Measurements from ENCODE around the gene GBA3.

The GBA3 gene

DNA sequence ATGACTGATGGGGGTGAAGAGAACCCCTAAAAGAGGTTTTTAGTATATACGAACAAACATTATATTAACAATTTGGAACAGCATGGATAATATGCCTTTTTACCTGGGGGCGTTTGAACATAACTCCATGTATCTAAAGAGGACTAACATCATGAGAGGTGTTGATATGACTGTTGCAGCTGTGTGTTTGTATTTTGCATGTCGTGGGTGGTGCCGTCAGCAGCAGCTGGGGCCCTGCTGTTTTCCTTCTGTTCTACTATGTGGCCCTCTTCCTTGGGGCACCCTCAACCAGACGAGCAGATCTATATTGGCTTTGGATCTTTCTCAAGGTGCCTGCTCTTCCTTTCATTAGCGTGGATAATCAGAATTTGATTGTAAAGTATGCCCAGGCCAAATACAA, 11.2 kb downstream of the GBA3 start:
- no peak for DNase-seq

DNA sequence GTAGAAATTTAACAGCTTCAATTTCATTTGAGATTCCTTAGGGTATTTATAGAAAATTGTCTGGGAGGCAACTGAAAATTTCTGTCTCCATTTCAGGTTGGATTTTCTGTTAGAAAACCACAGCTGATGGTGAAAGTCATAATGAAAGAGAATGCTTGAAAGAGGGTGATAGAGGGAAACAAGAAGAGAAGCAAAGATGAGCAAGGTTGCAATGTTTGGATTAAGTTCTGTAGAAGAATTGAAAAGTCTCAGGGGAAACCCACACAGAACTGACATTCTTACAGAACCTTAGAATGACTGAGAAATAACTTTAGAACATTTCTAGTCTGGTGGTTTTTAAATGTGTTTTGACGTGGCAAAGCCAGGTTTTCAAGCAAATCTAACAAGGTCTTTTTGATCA, 14.7 kb downstream of the GBA3 start:
- no peak for DNase-seq

DNA sequence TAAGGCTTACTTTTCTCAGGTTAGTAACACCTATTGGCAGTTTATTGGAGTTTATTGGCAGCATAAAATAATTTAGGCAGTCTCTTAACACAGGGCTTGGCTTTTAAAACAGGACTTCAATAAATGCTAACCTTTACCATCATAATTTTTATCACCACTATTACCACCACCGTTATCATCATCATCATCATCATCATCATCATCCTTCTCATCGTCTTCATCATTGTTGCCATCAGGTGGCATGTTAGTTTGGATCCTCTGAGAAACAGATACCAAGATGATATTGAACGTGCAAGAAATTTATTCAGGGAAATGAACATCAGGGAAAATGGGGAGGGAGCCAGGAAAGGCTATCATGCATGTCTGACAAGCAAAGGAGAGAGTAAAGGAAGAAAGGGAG, 16.2 kb downstream of the GBA3 start:
- no peak for DNase-seq

DNA sequence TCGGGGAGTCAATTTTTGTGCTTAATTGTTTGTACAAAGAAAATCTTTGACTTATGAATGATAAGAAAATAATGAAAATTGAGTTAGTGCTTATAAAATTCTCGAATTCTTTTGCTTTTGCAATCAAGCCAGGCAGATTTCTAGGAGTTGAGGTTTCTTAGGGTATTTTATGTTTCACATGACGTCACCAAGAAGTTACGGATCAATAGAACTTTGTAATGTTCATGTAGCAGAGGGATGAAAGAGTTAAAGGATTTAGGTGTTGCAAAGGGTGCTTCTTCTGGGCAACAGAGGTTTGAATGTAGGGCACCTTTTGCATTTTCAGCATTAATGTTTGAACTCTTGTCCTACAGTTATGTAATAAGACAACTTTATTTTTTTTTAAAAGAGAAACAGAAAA, 19.4 kb downstream of the GBA3 start:
- DNase-seq = no peak

DNA sequence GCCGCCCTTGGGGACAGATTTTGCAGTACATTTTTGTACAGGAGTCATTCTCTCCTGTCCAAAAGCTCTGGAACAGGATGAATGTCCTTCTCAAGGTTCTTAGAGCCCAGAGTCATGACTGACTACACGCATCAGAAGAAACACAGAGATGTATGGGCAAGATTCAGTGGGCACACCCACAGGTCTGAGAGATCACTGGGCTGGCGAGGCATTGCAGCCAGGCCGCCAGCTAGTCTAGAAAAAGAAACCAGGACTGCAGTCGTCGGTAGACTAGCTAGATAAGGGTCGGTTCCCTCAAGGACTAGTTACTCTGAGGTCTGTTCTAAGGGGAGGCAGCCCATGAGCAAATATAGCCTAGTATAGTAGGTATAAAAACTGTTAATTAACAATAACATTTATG, 19.8 kb downstream of the GBA3 start:
- no peak for DNase-seq

DNA sequence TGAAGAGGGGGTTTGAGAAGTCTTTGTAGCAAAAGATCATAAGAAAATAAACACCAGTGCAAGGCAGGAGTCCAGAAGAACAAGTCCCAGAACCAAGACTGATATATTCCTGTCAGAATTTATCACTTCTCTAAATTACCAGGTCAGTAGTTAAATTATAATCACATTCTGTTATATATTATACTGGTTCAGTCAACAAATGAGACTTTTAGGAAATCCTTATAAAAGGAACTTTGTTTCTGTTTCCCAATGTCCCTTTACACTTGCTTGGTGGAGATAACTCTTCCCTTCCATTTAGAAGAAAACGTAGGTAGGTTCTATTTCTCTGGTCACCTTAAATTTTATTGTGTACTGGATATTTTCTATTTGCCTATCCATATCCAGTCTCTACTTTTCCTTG, 21.1 kb downstream of the GBA3 start:
- no peak for DNase-seq

DNA sequence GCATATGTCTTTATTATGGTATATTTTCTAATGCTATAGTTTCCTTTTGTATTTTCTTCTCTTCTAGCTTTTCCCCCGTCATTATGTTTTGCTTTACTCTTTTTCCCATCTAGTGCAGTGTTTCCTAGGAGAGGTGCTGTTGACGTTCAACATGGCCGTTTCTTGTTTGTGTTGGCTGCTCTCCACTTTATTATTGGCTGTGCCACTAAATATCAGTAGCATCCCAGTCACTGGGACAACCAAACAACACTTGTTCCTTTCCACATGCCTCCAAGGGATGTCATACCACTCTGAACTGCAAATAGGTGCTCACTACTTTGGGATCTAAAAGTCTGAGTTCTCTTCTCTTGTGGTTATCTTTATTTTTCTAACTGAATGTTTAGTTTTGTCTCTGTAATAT, 26.5 kb downstream of the GBA3 start:
- no peak for DNase-seq

DNA sequence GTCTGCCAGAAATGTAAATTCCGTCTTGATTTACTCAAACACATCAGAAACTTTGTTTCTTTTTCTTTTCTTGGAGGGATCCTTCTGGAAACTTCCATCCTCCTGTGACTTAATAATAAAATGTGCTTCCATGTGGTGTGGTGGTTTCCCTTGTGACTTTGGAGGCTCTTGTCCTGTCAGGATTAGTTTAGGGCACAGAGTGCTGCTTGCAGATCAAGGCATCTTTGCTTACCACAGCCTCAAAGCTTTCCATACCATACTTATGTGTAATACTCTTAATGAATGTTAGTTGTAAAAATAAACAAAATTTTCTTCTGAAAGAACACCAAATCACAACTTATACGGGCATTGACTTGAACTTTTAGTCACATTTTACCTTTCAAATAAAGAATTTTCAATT, 27.4 kb downstream of the GBA3 start:
- no peak for DNase-seq

DNA sequence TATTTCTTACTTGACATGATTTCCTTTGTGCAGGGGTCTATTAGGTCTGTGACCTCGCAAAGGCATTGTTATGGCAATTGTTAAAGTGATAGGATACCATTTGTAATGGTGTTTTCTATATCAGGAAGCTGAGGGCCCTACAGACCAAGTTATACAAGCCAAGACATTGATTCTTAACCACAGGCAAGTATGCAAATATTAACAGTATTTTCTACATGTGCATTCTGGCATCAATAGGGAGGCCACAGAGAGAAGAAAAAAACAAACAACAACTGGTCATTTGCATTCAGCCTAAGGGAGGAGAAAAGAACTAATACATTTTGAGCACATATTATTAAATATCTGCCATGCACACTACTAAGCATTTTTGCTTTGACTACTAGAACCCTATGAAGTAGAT, 28.5 kb downstream of the GBA3 start:
- DNase-seq = no peak

DNA sequence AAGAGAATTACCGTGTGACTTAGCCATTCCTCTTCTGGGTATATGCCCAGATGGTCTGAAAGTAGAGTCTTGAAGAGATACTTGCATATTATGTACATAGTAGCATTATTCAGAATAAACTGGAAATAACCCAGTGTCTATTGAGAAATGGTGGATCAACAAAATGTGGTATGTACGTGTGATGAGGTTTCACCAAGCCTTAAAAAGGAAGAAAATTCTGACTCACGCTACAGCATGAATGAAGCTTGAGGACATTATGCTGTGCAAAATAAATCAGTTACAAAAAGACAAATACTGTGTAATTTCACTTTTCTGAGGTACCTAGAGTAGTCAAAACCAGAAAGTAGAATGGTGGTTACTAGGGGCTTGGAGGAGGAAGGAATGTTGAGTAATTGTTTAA, 37.3 kb downstream of the GBA3 start:
- no peak for DNase-seq

DNA sequence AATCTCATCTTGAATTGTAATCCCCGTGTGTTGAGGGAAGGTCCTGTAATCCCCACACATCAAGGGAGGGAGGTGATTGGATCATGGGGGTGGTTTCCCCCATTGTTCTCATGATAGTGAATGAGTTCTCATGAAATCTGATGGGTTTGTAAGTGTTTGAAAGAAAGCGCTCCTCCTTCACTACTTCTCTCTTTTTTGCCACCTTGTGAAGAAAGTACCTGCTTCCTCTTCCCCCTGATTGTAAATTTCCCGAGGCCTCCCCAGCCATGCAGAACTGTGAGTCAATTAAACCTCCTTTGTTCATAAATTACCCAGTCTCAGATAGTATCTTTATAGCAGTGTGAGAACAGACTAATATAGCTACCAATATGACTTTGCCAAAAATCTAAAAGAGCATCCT, 41.1 kb downstream of the GBA3 start:
- no peak for DNase-seq

DNA sequence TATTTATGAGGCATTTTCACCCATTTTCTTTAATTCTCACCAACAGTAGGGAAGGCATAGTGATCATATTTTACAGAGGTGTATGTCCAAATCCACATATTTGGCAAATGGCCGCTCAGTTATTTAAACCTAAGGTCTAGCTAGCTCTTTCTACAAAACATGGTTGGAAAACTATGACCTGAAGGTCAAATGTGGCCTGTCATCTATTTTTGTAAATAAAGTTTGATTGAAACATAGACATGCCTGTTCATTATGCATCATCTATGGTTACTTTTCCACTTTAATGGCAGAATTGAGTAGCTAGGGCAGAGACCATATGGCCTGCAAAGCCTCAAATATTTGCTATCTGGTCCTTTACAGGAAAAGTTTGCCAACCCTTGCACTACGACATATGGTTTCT, 44.2 kb downstream of the GBA3 start:
- no peak for DNase-seq

DNA sequence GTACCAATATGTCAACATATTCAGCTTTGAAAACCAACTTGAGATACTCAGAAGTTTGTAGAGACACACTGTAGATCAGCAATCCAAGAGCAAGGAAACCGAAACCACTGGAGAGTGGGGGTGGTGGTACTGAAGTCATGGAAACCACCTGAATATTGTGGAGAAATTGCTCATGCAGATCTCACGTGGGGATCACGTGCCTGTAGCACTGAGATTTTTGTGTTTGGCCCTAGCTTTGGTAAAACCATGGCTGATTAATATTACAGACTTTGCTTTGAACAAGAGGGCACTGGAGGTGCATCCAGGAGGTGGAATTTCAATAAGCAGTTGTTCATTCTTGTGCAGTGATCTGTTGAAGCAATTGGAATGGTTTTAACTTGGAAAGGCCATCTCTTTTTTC, 47.2 kb downstream of the GBA3 start:
- no peak for DNase-seq

DNA sequence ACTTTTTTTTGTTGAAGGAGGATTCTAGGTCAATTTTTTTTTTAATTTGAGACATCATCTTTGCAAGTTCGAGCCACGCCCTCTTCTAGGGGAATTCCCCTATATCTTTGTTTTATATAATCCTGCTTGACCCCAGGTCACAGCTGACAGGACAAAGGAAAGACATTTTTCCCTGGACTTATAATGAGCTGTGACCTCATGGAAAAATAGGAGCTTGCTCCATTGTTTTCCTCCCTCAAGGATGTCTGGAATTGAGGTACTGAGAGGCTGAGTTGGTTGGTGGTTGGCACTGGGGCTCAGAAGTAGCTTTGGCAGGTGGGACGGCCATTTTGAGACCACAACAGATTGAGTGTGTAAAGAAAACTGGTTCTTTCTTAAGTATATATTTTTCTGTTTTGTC, 49.0 kb downstream of the GBA3 start:
- DNase-seq = no peak

DNA sequence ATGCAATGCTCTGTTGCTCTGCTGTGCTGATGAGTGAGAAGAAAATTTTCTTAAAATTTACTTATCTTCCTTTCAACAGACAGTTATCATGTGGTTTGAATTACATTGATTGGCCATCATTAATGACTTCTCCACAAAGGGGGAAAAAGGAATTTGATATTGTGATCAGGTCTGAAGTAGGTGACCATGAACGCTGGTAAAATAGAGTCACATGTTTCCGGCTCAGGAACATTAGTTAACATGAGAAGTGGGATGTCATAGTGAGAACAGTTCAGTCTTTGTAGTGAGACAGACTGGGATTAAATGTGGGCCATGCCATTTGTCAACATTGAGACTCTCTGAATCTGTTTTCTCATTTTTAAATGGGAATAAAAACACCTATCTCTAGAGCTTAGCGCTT, 50.6 kb downstream of the GBA3 start:
- no peak for DNase-seq

DNA sequence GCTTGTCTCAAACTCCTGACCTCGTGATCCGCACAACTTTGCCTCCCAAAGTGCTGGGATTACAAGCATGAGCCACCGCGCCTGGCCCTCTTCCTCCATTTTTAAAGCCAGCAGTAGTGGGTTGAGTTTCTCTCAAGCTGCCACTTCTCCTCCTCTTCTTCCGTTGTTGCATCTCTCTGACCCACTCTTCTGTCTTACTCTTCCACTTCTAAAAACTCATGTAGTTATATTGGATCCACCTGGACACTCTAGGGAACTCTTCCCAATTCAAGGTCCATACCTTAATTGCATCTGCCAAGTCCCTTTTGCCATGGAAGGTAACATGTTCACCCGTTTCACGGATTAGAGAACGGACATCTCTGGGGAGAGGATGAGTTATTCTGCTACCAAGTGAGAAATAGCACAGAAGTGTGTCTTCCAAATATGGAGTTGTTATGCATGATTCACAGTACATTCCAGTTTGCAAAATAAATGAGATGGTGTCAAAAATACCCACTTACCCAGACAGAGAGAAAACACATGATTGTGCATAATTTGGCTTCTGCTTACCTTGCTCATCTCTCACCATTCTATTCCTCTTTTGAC, 51.8 kb downstream of the GBA3 start:
- DNase-seq = no peak

DNA sequence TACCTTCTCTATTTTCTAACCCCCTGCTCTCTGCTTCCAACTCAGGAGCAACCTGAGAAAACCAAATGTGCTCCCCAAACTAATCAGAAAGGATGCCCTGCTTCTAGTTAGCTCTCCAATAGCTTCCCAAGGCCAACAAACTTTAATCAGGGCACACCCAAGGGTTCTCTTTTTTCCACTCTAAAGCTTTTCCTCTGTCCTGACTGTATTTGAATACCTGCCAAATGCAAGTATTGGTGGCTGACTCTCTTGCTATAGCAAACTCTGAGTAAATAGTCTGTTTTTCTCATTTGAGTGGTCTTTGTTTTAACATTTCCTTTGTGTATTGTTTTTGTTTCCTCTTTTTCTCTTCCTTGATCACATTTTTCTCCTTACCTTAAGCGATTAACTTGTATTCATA, 52.5 kb downstream of the GBA3 start:
- DNase-seq = no peak

DNA sequence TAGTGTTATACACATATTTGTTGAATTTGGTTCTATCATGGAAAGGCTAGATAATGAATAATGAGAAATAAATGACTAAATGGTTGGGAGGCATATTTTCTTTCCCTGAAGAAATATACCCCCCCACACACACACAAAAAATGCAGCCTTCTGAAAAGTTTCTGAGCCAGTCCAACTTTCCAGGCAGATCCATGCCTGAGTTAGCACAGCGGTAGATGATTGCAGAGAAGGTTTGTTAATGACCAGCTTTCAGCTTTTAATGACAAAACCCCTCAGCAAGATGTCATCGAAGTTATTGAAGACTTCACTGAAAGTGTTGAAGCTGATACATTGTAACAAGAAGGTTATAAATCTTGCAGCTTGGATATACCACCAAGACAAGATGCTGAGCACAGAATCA, 61.4 kb downstream of the GBA3 start:
- no peak for DNase-seq

DNA sequence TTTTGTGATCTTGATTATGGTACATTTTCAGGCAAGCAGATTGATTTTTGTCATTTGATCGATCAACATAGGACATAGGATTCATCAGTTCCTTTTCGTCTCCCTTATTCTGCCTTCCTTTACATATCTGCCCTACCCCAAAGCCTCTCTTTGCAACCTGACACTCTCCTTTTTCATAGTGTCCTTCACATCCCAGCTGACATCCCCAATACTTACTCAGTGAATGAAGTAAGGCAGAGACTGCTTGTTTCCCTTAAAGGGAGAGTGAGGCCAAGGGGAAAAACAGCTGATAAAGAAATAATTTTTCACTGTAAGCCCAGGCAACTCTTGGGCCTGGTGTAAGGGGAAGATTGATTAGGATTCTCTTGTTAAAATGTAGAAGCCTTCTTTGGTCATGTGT, 69.8 kb downstream of the GBA3 start:
- DNase-seq = no peak

DNA sequence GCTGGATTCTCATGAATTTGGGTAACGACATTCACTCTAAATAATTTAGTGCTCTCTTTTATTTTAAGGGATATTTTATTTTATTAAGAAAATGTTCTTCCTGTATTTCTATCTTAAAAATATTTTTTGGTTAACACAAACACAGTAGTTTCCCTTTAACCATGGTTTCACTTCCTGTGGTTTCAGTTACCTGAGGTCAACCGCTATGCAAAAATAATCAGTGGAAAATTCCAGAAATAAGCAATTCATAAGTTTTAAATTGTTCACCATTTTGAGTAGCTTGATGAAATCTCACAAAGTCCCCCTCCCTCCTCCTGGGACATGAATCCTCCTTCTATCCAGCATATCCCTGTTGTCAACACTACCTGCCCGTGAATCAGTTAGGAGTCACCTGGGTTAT, 71.4 kb downstream of the GBA3 start:
- no peak for DNase-seq

DNA sequence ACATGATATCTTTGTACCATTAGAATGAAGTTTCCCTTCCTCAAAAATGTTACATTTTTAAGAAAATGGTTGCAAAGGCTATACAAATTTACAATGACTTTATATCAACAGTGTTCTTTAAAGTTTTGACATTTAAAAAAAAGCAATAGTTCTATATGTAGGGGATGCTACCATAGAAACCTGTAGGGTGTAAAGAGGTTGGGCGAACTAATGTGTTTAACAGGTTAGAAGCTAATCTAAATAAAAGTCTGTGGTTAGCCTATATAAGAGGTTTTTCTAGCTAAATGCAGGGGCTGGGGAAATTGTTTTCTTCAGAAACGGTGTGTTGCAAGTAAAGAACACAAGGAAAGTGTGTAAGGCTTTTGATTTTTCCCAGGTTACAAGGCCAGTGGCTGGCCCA, 73.3 kb downstream of the GBA3 start:
- DNase-seq = no peak

DNA sequence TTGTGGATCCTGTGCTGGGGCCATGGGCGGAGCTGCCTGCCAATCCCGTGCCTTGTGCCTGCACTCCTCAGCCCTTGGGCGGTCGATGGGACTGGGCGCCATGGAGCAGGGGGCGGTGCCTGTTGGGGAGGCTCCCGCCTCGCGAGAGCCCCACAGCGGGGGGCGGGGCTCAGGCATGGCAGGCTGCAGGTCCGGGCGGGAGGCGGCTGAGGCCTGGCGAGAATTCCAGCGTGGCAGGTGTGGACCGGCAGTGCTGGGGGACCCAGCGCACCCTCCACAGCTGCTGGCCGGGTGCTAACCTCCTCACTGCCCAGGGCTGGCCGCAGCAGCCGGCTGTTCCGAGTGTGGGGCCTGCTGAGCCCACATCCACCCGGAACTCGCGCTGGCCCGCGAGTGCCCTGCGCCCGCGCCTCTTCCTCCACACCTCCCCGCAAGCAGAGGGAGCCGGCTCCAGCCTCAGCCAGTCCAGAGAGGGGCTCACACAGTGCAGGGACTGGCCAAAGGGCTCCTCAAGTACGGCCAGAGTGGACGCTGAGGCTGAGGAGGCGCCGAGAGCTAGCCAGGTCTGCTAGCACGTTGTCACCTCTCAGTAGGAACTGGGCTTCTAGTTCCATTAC, 85.9 kb downstream of the GBA3 start:
- no peak for DNase-seq

DNA sequence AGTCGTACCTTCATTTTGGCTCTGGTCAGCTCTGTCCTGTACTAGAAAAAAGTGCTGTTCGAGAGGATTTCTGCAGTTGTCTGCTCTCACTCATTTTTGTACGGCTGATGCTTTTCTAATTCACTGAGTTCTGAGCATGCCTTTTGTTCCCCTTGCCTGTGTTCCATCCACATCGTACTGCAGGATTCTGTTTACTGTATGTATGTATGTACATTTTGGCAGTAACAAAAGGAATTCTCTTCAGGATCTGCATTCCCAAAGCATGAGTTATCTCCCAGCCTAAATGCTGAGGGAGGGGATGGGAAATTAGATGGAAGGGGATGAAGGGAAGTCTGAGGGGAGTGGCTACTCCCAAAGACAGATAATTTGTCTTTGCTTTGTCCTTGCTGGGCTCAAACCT, 87.6 kb downstream of the GBA3 start:
- no peak for DNase-seq

DNA sequence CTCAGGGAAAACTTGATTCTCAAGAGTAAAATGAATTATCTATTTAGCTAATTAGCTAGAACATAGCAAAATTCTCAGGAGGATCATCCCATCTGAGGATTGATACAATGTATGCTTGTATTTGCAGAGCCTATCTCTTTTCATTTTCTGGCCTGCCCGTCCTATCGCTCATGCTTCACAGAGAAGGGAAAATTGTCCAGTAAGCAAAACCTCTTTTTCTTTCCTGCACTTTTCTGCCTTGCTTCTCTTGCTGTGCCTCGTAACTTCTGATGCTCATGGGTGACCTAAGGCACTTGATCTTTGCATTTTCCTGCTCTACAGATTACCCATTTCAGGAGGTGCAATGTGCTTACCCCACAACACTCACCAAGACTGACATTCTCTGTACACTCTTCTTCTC, 88.1 kb downstream of the GBA3 start:
- DNase-seq = no peak

DNA sequence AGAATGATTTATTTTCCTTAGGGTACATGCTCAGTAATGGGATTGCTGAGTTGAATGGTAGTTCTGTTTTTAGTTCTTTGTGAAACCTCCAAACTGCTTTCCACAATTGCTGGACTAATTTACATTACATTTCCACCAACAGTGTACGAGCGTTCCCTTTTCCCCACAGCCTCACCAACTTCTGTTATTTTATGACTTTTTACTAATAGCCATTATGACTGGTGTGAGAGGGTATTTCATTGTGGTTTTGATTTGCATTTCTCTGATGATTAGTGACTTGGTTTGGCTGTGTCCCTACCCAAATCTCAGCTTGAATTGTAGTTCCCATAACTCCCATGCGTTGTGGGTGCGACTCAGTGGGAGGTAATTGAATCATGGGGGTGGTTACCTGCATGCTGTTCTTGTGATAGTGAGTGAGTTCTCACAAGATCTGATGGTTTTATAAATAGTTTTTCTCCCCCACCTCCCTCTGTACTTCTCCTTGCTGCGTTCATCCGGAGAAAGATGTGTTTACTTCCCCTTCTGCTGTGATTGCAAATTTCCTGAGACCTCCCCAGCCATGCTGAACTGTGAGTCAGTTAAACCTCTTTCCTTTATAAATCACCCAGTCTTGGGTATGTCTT, 95.1 kb downstream of the GBA3 start:
- DNase-seq = peak; percentile 8
